HG03439 (cell line): Measurements from ENCODE around the gene ARMH1.
"Not testable (repeated sequence)": the region's sequence is repeated elsewhere in the genome, so short reads cannot be mapped to it uniquely, and the experiment has no call there.

Experiments used
- ATAC-seq: cut with Tn5 transposase; IDR thresholded peaks from one replicate; pipeline ENCODE4 v1.9.1; 2021; ENCODE audit warnings: mild to moderate bottlenecking, moderate library complexity; ENCODE audit not compliant: unreplicated experiment

The ARMH1 gene

DNA sequence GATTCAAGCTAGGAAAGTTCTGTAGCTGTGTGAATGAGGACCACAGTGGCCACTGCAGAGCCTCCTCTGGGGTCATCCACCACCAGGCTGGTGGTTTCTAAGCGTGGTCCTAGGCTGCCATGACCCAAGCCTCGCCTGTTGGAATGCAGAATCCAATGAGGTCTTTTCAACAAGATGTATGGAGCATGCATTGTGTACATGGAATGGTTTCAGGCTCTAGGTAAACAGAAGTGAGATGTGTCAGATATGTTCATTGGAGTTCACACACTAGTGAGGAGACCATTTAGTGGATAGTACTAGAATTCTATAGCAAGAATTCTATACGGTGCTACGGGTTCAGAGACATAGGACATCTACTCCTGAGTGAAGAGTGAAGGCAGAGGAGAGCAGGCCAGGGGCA lies 45.8 kb downstream of the ARMH1 start:
- ATAC-seq, result no peak

GRCh38 chr1:44721485-44722361 lies 47.2 kb downstream of the ARMH1 start:
- peak; percentile 86 for ATAC-seq

GRCh38 chr1:44723064-44723463 lies 48.5 kb downstream of the ARMH1 start:
- ATAC-seq, result no peak

- no peak for ATAC-seq
Observed at GRCh38 chr1:44723496-44724295, 49.2 kb downstream of the ARMH1 start.

DNA sequence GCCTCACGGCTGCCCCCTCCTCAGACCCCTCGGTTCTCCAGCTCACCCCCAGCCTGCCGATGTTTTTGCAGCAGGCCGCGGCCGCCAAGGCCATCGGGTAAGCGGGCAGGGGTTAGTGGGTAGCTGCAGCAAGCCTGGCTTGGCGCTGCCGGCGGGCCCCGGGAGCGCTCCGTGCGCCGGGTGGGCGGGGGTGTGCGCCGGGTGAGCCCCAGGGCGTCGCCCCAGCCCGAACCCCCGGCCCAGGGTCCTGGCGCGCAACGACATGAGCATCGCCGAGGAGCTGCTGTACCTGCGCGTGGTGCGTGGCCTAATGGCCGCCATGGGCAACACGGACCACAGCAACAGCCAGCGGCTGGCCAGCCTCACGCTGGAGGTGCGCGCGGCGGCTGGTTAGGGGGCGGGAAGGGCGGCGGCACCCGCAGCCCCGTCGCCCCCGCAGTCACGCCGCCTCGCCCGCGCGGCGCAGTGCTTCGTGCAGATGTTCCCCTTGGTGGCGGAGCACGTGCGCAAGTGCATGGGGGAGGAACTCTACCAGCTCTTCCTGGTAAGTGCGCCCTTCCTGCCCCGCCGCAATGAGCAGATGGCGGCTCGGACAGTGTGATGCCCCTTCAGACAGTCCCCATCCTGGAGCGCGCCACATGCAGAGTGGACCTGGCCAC lies 49.9 kb downstream of the ARMH1 start:
- no peak for ATAC-seq

- no peak for ATAC-seq
Observed at GRCh38 chr1:44724955-44725698, 50.6 kb downstream of the ARMH1 start.

- ATAC-seq, result peak; percentile 65
Observed at GRCh38 chr1:44730741-44731512, 56.4 kb downstream of the ARMH1 start, which contains the start of gene RNU5D-1. Gene RNU5D-1, minus strand, starts transcription at chr1:44731170.

GRCh38 chr1:44733365-44733764 lies 58.9 kb downstream of the ARMH1 start:
- ATAC-seq, result no peak

DNA sequence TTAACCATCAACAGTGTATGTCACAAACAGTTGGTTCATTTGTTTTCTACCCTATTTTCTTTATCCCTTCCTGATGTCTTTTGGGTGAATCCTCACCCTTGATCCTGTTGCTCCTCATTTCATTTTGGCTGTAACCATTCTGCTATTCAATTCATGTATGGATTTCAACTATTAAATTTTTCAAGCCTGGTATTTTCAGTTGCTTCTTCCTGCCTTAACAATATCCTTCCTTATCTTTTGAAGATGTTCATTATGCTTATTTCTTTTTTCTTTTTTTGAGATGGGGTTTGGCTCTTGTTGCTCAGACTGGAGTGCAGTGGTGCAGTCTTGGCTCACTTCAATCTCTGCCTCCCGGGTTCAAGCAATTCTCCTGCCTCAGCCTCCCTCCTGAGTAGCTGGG lies 59.3 kb downstream of the ARMH1 start:
- no peak for ATAC-seq

GRCh38 chr1:44735992-44736391 lies 61.5 kb downstream of the ARMH1 start:
- no peak for ATAC-seq

DNA sequence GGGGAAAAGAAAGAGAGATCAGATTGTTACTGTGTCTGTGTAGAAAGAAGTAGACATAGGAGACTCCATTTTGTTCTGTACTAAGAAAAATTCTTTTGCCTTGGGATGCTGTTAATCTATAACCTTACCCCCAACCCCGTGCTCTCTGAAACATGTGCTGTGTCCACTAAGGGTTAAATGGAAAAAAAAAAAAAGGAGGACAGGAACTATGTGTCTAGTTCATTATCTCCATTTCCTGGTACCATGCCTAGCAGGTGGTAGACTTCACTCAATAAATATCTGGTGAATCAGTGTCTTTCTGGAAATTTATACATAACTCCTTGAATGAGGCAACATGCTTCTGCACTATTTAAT lies 64.4 kb downstream of the ARMH1 start:
- ATAC-seq, result not testable (repeated sequence)

DNA sequence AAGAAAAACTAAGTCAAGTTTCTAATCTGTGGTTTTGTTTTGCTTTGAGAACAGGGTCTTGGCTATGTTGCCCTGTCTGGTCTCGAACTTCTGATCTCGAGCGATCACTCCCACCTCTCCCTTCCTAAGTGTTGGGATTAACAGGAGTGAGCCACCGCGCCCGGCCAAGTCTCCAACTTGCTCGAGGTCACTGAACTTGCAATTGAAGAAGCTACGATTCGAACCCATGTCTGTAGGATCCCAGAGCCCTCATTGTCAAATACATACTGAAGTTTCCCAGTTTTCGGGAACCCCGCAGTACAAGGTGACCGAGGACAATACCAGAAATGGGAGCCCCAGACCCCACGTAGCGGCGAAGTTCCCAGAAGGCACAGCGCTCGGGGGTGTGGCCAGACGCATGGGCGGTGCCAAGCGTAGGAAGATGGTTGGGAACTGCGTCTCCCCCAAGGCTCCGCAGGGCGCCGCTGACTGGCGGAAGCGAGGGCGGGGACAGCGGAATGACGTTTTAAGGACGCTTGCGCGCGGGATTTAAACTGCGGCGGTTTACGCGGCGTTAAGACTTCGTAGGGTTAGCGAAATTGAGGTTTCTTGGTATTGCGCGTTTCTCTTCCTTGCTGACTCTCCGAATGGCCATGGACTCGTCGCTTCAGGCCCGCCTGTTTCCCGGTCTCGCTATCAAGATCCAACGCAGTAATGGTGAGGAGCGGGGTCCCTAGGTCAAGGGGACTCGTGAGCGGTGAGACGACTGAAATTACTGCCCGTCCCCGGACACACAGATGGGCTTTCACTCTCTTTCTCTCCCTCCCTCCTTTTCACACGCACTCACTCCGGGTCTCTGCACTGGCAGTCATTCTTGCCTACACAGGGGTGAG lies 65.0 kb downstream of the ARMH1 start, which contains the start of gene KIF2C:
Gene KIF2C, plus strand, starts transcription at position 531 of the 872 bp plus-strand sequence. Its CDS starts 96 bp downstream, at position 627.
- ATAC-seq, result peak; percentile 94

DNA sequence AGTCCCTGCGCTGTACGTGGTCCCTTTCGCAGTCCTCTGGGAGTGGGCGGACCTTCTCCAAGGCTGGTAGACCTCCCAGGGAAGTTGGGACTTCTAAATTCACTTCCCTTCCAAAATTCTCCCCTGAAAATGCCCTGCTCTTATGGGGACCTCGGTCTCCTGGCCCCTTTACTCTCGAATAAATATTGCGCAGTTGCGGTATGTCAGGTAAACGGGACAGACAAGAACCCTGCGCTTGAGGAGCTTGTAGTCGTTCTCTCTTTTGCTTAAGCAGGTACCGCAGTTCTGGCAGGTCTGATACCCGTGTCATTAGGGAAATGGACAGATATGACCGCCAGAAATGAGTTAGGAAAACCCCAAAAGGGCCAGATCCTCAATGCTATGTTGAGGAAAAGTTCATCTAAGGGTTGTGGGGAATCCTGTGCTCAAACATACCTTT lies 65.7 kb downstream of the ARMH1 start:
- no peak for ATAC-seq

- no peak for ATAC-seq
Observed at GRCh38 chr1:44743211-44743610, 68.7 kb downstream of the ARMH1 start.

- no peak for ATAC-seq
Observed at GRCh38 chr1:44747878-44748277, 73.4 kb downstream of the ARMH1 start.

- no peak for ATAC-seq
Observed at GRCh38 chr1:44757420-44757819, 82.9 kb downstream of the ARMH1 start.

DNA sequence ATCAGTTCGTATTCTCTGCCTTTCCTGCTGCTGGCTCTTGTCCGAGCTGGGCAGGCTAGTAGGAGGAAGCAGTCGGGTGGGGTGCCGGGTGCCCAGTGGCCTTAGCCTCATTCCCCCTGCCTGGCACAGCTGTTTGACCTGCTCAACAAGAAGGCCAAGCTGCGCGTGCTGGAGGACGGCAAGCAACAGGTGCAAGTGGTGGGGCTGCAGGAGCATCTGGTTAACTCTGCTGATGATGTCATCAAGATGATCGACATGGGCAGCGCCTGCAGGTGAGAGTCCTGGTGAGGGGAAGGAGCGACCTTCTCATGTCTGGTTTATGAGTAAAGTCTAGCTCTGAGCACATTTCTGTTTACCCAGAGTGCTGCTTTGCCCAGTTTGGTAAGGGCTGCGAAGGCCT lies 84.6 kb downstream of the ARMH1 start:
- ATAC-seq, result no peak

- ATAC-seq, result no peak
Observed at GRCh38 chr1:44760876-44761275, 86.4 kb downstream of the ARMH1 start.

DNA sequence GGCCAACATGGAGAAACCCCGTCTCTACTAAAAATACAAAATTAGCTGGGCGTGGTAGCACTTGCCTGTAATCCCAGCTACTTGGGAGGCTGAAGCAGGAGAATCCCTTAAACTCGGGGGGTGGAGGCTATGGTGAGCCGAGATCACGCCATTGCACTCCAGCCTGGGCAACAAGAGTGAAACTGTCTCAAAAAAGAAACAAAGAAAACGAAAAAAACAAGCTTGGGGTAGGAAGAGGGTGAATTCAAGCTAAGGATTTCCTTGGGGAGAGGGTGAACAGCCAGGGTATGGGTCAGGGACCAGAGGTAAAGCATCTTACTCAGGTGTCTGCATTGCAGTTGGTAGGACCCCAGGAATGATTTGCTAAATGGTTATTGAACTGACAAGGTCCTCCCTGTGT lies 91.9 kb downstream of the ARMH1 start:
- ATAC-seq, result not testable (repeated sequence)
